Cardiac fibroblast (primary cell): ENCODE data around the gene EIF3K.
A peak's percentile ranks its signal among the peaks of the same experiment; 100 is the strongest.

ENCODE experiments used
- DNase-seq, 2 donors: peaks; one replicate each; pipeline versions ENCODE4 v3.0.0 to v3.0.0-alpha.2; 2010; ENCODE audit warnings: low read depth in 2 of 2
- H3K4me3 ChIP-seq, 2 donors: replicated peaks in 1 of 2; 1 replicate in 1 of 2; 2 replicates in 1 of 2; pipeline ENCODE4 v1.5.1; 2011; ENCODE audit warnings: low read depth in 2 of 2, low read length in 2 of 2, mild to moderate bottlenecking in 2 of 2, moderate library complexity in 1 of 2
- TF ChIP-seq, protein P1 (sequence below): IDR thresholded peaks from one replicate; pipeline ENCODE4 v1.5.1; 2011; ENCODE audit warnings: low read depth, mild to moderate bottlenecking, low read length, inconsistent platforms

Gene EIF3K

DNA sequence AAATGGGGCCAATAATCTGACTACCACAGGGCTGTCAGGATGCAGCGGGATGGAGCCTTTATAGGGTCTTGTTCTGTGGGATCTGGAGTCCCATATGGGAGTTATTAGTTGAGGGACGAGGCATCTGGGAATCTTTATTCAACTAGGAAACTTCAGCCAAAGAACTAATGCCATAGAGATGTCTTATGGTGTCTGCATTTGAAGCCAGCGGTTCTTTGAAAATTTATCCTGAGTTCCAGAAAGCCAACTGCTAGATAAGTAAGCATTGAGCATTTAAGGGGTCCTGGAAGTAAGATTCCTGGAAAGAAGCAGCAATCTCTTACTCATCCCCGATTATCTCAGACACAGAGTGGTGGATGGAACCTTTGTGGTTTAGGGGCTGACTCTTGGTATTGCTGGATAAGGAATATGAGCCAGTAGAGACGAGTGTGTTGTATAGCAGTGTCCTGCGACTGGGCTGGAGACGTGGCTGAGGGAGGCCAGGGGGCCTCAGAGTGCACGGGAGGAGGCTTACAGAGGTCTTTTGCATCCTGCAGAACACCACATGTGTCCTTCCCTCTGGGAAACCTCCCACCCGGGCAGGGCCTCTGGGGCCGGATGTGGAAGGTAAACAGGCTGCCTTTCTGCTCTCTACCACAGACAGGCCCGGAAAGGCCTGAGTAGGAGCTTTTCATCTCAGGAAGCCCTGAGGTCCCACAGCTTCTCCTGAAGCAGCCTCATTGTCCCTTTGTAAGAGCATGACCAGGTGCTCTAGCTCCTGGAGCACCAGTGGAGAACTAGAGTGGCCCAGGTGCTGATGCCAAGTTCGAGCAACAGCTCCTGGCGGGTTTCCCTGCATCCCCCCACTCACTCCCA, 57.3 kb downstream of the EIF3K start:
- TF ChIP-seq, protein P1, sequence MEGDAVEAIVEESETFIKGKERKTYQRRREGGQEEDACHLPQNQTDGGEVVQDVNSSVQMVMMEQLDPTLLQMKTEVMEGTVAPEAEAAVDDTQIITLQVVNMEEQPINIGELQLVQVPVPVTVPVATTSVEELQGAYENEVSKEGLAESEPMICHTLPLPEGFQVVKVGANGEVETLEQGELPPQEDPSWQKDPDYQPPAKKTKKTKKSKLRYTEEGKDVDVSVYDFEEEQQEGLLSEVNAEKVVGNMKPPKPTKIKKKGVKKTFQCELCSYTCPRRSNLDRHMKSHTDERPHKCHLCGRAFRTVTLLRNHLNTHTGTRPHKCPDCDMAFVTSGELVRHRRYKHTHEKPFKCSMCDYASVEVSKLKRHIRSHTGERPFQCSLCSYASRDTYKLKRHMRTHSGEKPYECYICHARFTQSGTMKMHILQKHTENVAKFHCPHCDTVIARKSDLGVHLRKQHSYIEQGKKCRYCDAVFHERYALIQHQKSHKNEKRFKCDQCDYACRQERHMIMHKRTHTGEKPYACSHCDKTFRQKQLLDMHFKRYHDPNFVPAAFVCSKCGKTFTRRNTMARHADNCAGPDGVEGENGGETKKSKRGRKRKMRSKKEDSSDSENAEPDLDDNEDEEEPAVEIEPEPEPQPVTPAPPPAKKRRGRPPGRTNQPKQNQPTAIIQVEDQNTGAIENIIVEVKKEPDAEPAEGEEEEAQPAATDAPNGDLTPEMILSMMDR = no peak
- DNase-seq = peak; percentile 52 to 67
- no peak overlapping the region for H3K4me3 ChIP-seq

DNA sequence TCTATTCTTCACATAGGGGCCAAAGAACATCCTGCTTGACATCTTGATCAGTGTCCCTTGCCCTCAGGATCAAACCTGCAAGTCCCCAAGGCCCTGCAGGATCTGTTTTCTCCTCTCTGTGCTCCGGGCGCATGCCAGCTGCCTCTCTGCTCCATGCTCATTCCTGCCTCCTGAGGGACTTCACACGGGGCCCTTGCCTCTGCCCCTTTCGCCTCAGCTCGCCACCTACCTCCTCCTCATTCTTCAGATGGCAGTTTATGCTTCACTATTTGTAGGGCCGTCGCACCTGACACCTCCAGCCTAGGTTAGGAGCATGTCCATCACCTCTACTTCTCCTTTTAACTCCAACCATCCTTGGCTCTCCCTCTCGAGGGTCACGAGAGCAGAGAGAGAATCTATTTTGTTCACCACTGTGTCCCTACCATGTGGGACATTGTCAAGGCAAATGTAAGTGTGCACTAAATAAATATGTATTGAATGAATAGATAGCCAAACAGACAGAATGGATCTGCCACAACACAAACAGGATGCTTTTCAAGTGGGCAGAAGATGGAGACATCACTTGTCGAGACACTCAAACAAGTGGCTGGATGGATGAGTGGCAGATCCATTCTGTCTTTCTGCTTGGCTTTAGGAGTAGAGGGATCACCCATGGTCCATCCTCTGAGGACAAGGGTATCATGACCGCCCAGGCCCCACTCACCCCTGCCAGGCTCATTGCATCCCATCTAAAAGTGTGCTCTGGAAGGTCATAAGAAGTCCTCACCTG, 58.1 kb downstream of the EIF3K start:
- no peak overlapping the region for H3K4me3 ChIP-seq
- no peak for DNase-seq

GRCh38 chr19:38678217-38678890, 59.4 kb downstream of the EIF3K start:
- TF ChIP-seq, protein P1 = no peak
- no peak overlapping the region for H3K4me3 ChIP-seq
- DNase-seq = no peak

More for the DNA sequence above, 58.1 kb downstream of the EIF3K start:
- TF ChIP-seq, protein P1 = no peak

- H3K4me3 ChIP-seq = no peak overlapping the region
- TF ChIP-seq, protein P1 = no peak
- DNase-seq = no peak
Observed at GRCh38 chr19:38678891-38679494, 60.0 kb downstream of the EIF3K start.

DNA sequence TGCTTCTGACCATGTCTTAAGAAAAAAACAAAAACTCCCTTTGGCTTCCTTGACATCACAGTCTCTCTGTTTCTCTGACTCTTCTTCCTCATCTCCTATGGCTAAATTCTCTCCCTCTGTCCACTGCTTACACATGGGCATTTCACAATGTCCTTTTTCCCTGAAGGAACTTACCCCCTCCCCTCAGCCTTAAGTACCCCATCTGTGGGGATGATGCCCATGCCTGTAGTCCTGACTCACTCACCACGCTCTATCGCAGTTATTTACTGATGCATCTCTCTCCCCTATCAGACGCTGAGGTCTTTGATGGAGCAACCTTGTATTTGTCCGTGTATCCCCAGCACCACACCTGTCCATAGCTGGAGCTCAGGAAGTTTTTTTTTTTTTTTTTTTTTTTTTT, 60.9 kb downstream of the EIF3K start:
- TF ChIP-seq, protein P1 = no peak
- DNase-seq = peak in 1 of 2 donors; percentile 51
- no peak overlapping the region for H3K4me3 ChIP-seq

- no peak for DNase-seq
- H3K4me3 ChIP-seq = no peak overlapping the region
- TF ChIP-seq, protein P1 = no peak
Observed at GRCh38 chr19:38682195-38682867, 63.3 kb downstream of the EIF3K start.
